ENCODE measurements around the gene TSTD2.
"Not testable (repeated sequence)": the region's sequence is repeated elsewhere in the genome, so short reads cannot be mapped to it uniquely, and the experiment has no call there.

TSTD2 gene

DNA sequence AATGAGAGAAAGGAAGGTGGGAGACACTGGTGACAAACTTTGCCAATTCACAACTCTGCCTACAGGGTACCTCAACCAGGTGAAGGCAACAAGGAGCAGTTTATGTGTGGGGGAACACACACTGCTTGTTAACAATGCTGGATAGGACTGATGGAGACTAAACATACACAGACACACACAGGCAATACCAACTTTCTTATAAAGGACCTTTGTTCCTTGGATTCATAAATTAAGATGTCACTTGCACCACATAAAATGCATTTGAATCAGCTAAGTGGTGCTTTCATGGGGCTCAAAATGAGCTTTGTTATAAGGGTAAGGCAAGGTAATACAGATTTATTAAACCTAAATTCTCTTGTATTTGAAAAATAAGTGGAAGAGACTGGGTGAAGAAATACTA is 4.0 kb downstream of the TSTD2 start:
- DNase-seq = no peak

DNA sequence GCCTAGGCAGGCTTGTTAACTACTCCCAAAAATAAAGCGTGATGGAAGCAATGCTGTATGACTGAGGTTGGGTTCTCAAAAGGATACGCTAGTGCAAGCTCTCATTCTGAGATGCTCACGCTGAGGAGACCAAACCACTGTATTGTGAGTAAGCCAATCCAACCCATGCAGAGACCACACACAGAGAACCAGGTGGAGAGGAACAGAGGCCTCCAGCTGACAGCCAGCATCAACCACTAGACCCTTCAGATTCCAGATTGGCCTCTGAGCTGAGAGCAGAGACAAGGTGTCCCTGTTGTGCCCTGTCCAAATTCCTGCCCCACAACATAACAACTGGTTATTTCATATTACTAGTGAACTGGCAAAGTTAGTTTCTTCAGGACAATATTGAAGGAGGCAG is 4.5 kb downstream of the TSTD2 start:
- peak in 1 of 3 experiments; percentile 18 for DNase-seq

DNA sequence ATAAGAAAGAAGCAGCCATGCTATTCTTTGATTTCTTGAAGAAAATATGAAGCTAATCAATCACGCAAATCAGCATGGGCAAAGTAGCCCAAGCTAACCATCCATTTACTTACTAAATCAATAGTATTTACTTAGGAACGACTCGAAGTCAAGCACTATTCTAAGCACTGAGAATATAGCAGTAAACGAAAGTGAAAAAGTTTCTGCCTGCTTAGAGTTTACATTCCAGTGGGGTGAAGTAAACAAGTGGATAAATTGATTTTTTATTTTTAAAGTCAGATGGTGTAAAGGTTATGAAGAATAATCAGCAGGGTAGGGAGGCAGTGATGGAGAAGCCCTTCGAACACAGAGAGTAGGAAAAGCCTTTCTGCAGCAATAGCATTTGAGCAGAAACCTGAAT is 5.5 kb downstream of the TSTD2 start:
- no peak for DNase-seq

DNA sequence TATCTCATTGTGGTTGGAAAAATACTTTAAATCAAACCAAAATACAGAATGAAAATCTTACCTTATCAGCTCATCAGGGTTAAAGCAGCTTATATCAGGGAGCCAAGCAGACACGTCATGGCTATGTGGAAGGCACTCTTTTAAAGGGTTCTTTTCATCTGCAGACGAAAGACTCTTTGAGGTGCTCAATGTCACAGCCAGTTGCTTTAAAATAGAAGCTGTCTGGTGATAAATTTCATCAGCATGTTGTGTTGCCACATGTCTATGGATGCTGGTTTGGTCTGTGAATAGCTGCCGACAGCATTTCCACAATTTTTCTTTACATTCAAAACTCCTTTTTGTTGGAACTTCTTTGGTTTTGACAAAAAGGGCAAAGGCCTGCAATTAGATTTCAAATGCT is 7.5 kb downstream of the TSTD2 start:
- DNase-seq = no peak

DNA sequence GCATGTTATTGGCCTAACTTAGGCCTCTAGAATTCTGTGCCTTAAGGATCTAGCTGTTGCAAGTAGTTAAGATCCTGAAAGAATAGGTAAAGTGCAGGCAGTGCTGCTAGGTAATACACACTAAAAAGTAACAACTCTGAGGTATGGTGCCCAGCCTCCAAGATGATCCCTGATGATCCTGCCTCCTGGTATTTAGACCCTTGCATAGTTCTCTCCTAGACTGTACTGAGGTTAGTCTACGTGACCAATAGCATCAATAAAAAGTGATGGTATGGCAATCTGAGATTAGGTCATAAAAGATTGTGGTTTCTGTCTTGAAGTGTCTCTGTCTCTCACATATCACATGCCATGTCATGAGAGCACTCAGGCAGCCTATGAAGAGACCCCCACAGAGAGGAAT is 9.2 kb downstream of the TSTD2 start:
- DNase-seq = no peak

DNA sequence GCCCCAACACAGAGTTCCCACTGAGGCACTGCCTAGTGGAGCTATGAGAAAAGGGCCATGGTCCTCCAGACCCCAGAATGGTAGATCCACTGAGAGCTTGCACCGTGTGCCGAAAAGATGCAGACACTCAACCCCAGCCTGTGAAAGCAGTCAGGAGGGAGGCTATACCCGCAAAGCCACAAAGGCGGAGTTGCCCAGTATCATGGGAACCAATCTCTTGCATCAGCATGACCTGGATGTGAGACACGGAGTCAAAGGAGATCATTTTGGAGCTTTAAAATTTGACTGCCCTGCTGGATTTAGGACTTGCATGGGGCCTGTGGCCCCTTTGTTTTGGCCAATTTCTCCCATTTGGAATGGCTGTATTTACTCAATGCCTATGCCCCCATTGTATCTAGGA is 10.7 kb downstream of the TSTD2 start:
- not testable (repeated sequence) for DNase-seq

DNA sequence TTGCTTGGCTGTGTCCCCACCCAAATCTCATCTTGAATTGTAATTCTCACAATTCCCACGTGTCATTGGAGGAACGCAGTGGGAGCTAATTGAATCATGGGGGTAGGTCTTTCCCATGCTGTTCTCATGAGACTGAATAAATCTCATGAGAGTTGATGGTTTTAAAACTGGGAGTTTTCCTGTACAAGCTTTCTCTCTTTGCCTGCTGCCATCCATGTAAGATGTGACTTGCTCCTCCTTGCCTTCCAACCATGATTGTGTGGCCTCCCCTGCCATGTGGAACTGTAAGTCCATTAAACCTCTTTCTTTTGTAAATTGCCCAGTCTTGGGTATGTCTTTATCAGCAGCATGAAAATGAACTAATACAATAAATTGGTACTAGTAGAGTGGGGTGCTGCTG is 13.1 kb downstream of the TSTD2 start:
- DNase-seq = not testable (repeated sequence)

DNA sequence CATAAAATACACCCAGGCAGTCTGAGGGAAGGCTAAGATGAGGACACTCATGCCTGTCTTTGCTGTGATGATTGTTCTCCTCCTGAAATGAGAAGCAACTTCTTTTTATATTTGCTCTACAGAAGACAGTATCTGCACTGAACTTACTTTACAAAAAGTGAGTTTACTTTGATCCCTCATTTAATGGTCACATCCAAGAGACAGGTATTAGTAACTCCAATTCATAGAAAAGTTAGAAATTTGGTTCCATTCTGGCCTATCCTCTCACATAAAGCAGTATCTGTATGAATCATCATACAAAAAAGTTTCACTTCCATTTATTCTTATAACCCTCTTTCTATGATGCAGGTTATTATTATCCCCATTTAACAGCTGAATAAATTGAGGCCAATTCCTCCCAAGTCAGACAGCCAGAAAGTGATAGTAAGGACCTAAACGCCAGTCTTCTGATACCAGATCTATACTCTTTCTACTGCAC is 15.2 kb downstream of the TSTD2 start:
- DNase-seq = no peak

DNA sequence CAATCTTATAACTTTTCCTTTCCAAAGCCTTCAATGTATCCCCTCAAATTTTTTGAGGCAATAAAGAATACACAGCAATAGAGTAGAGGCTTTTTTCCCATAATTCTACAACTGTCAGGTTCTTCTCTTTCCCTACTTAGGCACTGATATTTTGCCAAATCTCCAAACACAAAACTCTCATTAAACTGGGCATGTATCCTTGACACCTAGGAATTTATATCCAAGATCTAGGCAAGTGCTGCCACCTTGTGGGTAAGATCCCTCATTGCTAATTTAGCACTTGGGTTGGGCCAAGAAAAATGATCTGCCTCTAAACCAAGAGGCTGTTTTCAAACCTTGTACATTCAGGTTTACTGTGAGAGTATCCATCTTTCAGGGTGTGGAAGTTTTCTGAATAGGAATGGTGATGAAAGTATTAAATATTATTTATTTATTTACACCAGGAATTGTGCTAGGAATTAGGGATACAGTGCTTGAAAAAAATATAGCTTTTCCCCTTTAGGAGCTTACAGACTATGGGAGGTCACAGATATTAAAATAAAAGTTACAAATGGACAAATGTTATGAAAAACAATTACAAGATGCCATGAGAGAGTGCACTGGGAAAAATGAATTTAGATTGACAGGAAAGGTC is 17.6 kb downstream of the TSTD2 start:
- DNase-seq = peak; percentile 48 to 83 (median 53)

DNA sequence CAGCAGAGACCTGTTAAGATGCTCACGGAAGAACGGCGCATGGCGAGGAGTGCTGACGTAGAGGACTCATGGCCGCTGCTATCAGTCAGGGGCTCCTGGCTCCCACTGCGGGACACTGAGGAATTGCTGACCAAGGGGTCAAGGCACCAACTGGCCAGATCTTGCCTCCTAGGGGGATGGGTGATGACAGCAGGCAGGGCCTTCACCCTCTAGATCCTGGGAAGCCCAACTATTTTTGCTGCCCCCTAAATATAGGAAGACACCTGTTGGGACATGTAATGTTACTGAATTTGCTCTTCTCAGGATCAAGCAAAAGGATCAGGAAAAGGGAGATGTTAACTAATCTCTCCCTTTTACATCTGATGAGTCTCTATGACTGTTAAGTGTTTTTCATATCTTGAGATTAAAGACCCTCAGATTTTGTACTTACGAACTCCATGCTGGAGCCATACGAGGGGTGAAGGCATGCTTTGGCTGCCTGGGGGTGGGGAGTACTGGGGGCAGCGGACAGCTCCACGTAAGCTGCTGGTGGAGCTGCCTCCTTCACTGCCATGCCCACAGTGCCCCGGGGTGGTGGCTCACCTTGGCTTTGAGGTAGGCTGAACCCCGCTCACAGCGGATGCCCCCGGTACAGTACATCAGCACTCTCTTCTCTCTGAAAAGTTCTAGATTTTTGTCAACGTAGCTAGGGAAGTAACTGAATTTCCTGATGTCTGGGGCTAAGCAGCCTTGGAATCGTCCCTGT is 28.1 kb downstream of the TSTD2 start:
- DNase-seq = no peak

DNA sequence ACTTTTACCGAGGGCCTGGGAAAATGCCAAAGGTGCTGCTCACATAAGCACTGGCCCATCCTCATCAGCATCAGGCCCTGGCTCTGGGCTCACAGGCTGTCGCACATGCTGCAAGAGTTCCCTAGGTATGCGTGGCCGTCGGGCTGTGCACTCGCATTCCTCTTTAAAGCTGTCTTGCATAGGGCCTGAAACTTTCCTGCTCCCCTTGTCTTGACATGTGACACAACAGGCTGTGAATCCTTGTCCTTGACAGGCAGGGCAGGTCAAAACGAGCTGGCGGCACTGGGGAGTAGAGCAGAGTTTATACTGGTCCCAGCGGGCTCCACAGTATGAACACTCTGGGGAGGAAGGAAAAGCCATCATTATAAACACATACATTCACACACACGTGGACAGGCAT is 30.7 kb downstream of the TSTD2 start:
- DNase-seq = no peak

DNA sequence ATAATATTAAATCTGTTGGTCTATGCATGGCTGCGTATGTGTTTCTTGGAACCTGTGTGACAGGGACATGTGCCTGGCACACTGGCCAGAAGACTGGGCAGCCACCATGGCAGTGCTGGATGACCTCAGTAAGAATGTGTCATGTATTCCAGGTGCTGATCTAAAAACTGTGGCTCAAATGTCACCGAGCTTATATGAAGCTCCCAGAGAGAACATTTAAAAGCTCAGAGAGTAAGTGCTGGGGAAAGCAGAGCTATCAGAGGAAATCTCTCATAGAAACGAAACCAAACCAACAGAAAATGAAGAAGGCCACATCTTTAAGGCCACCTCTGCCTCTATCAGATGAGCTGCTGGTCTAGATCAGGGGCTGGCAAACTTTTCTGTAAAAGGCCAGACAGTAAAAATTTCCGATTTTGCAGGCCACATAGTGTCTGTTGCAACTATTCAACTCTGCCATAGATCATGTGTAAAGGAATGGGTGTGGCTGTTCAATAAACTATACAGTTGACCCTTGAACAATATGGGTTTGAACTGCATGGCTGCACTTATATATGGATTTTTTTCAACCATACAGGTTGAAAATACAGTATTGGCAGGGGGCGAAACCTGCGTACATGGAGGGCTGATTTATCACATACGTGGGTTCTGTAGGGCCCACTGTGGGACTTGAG is 31.8 kb downstream of the TSTD2 start:
- DNase-seq = no peak

DNA sequence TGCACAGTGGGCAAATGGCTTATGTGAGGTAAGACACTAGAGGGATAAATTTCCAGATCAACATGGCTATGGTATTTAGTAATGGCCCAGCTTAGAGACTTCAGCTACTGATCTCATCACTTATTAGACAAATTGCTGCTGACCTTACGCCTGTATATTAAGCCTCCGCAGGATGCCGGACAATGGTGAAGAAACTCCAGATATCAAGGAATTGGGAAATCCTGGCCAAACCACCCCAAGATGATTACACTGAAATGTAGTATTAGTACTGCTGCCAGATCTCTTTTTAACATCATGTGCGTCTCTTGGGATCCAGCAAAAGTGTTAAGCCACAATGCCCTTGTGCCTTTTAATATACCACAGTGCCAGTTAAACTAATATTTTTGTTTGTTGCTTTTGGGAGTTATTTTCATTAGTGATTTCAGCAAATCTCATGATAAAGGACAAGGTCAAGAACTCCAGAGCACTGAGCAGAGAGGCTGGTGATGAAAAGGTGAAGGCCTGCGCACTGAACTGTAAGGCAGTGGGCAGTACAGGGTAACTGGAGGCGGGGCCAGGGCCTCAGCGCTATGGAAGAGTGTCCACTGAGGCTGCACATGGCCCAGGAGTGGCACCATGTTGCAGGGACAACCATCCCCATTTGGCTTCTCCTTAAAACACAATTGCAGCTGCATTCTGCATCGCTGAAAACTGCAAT is 32.5 kb downstream of the TSTD2 start:
- DNase-seq = no peak

DNA sequence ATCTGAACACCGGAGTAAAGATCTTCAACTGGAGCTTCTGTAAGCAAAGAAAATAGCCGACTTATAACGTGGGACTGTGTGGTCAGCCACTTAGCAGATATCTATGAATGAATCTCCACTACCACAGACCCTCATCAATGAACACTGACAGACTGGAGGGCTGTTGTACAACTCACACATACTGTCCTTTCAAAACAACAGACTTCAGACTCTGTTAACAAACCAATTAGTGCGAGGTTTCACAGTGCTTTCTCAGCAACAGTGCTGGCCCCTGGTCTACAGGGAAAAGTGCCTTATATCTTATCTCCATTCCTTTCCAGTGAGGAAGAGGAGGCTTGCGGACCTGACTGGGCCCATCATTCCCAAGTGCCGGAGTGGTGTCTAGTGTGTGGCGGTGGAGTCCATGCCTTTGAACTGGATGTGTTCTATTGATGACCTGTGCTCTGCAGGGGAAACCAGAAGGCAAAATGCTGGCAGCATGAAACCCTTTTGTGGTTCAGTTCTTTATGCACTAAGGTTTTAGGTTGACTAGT is 33.8 kb downstream of the TSTD2 start:
- DNase-seq = no peak

DNA sequence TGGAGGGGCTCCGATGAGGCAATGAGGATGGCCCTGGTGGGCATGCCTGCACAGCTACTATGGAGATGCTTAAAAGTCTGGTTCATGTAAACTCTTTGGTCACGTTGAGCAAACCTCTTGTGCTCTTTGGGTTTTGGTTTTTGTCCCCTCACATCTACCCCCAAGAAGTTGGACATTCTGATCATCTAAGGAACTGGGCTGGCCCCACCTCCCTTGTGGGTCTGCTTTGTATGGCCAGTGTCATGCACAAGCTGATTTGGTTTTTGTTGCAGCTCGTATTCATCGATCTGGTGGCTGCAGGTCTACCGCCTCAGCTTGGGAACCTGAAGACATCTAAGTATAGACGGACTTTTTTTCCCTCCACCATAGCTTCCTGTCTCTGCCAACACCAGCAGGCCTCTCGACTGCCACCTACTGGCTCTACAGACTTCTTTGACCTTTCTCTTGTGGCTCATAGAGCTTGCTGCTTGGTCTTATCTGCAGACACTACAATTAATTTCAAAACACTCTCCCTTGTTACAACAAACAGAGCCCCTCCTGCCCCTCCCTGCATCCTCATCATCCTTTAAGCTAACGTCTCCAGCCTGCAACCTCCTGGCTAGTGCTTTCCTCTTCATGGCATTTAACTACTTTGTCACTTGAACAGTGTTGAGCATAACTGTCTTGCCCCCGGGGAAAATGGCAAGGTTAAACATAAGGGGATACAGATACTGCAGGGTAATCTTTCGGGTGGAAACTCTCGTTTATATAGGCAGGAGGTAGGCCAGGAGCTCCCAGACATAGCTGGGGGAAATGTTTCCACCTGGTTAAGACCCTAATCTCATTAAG is 34.5 kb downstream of the TSTD2 start:
- peak; percentile 35 to 86 (median 55) for DNase-seq

DNA sequence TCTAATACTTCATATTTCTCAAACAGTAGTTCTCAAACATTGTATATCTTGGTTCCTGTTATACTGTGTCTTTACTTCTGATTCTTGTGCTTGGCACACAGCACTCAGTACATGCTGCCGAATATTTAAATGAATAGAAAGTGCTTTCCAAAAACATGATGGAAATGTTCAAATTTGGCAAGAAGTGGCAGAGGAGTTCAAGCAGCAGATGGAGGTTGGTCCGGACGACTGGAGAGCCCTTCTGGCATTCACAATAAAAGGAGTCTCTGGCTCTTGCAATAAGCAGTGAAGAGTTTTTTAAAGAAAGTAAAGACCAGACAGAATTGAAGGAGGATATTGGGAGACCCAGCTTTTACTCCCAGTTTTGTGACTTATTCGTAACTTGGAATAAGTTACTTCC is 36.3 kb downstream of the TSTD2 start:
- DNase-seq = no peak

DNA sequence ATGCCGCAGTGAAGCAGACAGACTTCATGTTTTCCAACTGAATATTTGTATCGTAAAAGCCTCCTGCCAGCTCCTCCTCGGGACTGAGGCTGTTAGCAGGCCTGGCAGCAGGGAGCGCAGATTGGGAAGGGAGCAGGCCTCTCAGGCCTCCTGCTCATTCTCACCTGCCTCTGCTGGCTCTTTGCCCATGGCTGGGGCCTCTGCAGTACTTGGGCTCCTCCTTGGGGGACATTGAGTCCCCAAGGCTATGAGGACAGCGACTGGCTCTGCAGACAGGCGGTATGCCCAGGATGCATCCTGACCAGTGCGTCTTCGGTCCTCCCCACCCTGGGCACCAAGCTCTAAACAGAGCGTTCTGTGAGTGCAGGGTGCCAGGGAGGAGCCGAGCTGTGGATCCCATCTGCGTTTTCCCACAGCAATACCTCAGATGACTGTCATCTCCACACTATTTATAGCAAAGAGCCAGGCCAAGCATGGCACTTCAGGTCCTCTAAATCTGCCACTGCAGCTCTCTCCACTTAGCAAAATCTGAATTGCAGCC is 38.7 kb downstream of the TSTD2 start:
- peak in 2 of 3 experiments; percentile 53 to 58 for DNase-seq

DNA sequence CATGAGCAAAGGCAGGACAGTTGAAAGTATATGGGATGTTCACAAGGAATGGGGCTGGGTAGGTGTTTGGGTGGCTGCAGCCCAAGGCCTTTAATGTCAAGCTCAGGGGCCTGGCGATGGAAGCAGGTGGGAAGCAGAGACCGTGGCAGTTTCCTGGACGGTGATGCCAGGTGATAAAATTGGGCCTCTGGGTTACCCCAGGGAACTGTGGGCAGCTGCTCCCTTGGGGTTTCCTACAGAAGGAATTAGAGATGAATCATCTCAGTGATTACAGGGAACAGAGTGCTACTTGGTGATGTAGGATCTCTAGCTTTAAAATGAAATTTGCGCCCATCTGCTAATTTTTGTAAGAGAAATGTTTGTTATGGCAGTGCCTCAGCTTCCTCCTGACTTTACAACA is 39.2 kb downstream of the TSTD2 start:
- DNase-seq = peak in 1 of 3 experiments; percentile 48

DNA sequence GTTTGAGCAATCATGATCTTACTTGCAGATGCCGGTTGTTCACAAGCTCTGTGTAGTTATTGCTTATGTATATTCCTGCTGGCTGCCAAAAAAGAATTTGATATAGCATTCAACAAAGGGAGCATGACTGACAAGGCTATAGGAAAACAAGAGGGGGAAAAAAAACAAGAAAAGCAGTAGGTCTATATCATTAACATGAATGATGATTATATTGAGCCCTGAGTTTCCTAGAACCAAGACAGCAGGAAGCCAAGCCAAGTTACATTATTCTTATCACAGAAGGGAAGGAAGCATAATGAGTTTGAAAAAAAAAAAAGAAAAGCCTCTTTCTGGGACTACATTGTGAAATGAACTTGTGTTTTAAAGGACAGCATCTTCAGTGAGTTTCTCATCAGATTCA is 41.0 kb downstream of the TSTD2 start:
- DNase-seq = no peak

DNA sequence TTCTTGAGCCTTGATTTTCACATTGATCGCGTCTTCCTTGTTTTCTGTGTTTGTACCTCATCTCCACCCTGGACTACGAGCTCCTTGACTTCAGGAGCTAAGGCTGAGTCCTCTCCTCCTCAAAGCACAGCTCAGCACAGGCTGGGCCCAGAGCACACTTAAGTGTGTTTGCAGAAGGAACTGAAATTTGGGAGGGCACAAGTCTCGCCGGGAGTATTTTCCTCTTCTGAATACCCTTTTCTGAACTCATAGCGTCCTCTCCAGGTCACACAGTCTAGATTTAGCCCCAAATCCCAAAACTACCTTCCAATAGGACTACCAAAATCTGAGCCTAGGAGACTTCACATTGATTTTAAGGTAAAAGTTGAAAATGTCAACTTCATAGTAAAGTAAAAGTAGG is 41.6 kb downstream of the TSTD2 start:
- no peak for DNase-seq

DNA sequence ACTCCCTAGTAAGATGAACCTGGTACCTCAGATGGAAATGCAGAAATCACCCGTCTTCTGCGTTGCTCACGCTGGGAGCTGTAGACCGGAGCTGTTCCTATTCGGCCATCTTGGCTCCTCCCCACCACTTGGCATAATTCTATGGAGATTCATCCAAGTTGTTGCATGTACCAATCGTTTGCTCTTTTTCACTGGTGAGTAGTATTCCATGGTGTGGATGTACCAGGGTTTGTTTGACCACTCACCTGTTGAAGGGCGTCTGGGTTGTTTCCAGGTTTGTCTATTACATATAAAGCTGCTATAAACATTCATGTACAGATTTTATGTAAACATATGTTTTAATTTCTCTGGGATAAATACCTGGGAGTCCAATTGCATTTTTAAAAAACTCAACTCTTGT is 46.3 kb downstream of the TSTD2 start:
- DNase-seq = not testable (repeated sequence)

DNA sequence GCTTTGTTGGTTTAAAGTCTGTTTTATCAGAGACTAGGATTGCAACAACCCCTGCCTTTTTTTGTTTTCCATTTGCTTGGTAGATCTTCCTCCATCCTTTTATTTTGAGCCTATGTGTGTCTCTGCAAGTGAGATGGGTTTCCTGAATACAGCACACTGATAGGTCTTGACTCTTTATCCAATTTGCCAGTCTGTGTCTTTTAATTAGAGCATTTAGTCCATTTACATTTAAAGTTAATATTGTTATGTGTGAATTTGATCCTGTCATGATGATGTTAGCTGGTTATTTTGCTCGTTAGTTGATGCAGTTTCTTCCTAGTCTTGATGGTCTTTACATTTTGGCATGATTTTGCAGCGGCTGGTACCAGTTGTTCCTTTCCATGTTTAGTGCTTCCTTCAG is 48.4 kb downstream of the TSTD2 start:
- DNase-seq = not testable (repeated sequence)

Data from NCI-H1417 (cell line).